SK-N-SH (cell line): Measurements from ENCODE around the gene FLYWCH1. TPM values are rescaled to one million over a fixed set of nuclear protein-coding genes. Genes with fewer than 3 reads are reported as not detected.

Experiments
- CTCF ChIA-PET: fragments of 300-600, 350-600 bp; formaldehyde crosslinking; extraction: SDS; loops from one replicate; lab custom pipeline; 2021; lab: Yijun Ruan, JAX
- POLR2A ChIA-PET: fragments of 350-600 bp; sonication (Branson Sonifier 250); formaldehyde crosslinking; extraction: SDS; loops from one replicate; lab custom pipeline; 2020; ENCODE audit warnings: antibody characterized with exemption, inconsistent platforms; lab: Yijun Ruan, JAX
- DNase-seq: peaks from one replicate; pipeline ENCODE4 v3.0.0; 2012
- H2AFZ ChIP-seq: fragments of 200-600 bp; sonication (generic); 2 replicates; pipeline ENCODE4 v1.8.1; 2016; ENCODE audit warnings: antibody characterized with exemption, mild to moderate bottlenecking, low read depth
- H3F3A ChIP-seq: fragments of 200-600 bp; sonication (generic); replicated peaks from 2 replicates; pipeline ENCODE3; 2016; ENCODE audit warnings: antibody characterized with exemption, mild to moderate bottlenecking; ENCODE audit not compliant: insufficient read depth
- H3K27ac ChIP-seq, 2 experiments: fragments of 200-500 bp in 1 of 2; fragments of 200-600 bp in 1 of 2; sonication (Bioruptor generic) in 1 of 2; sonication (generic), shearing (Covaris generic) in 1 of 2; 2 replicates each; pipeline versions ENCODE4 v1.5.1 to v1.6.1; 2014 to 2016; ENCODE audit warnings: low read depth in 2 of 2, inconsistent platforms in 1 of 2, low read length in 1 of 2, mild to moderate bottlenecking in 1 of 2, mixed read lengths in 1 of 2
- H3K27me3 ChIP-seq: fragments of 200-600 bp; sonication (generic), shearing (Covaris generic); 2 replicates; pipeline ENCODE4 v1.6.1; 2016; ENCODE audit warnings: mixed run types; ENCODE audit not compliant: insufficient read depth
- H3K36me3 ChIP-seq, 2 experiments: fragments of 200-500 bp in 1 of 2; fragments of 200-600 bp in 1 of 2; sonication (Bioruptor generic) in 1 of 2; sonication (generic) in 1 of 2; replicated peaks in 1 of 2; 2 replicates each; pipeline versions ENCODE3 to v1.5.1; 2014 to 2016; ENCODE audit warnings: low read length in 1 of 2, mild to moderate bottlenecking in 1 of 2; ENCODE audit not compliant: insufficient read depth in 2 of 2, control insufficient read depth in 1 of 2
- H3K4me1 ChIP-seq, 2 experiments: fragments of 200-500 bp in 1 of 2; fragments of 200-600 bp in 1 of 2; sonication (Bioruptor generic) in 1 of 2; sonication (generic), shearing (Covaris generic) in 1 of 2; 2 replicates each; pipeline versions ENCODE4 v1.5.1 to v1.6.1; 2014 to 2016; ENCODE audit warnings: low read depth in 1 of 2, low read length in 1 of 2, mixed run types in 1 of 2; ENCODE audit not compliant: insufficient read depth in 2 of 2, control insufficient read depth in 1 of 2
- H3K4me2 ChIP-seq: fragments of 200-600 bp; sonication (generic), shearing (Covaris generic); 2 replicates; pipeline ENCODE4 v1.6.1; 2017; ENCODE audit warnings: mixed run types
- H3K4me3 ChIP-seq, 2 experiments: fragments of 200-500 bp in 1 of 2; fragments of 200-600 bp in 1 of 2; sonication (Bioruptor generic) in 1 of 2; sonication (generic), shearing (Covaris generic) in 1 of 2; 2 replicates each; pipeline versions ENCODE4 v1.5.1 to v1.8.1; 2014 to 2016; ENCODE audit warnings: low read depth in 2 of 2, inconsistent platforms in 1 of 2, low read length in 1 of 2, mild to moderate bottlenecking in 1 of 2, mixed read lengths in 1 of 2, moderate library complexity in 1 of 2
- H3K79me2 ChIP-seq: fragments of 200-600 bp; sonication (generic); 2 replicates; pipeline ENCODE4 v1.8.1; 2017; ENCODE audit warnings: mild to moderate bottlenecking; ENCODE audit not compliant: insufficient read depth
- H3K9ac ChIP-seq: fragments of 200-600 bp; sonication (generic); 2 replicates; pipeline ENCODE4 v1.6.1; 2017; ENCODE audit warnings: mixed run types
- H3K9me2 ChIP-seq: fragments of 200-600 bp; sonication (generic); 2 replicates; pipeline ENCODE4 v1.6.1; 2017; ENCODE audit warnings: mixed run types
- H3K9me3 ChIP-seq: fragments of 200-600 bp; sonication (generic); 2 replicates; pipeline ENCODE4 v1.6.1; 2017; ENCODE audit warnings: mixed run types, mild to moderate bottlenecking, moderate library complexity
- H4K20me1 ChIP-seq: fragments of 200-600 bp; sonication (generic); 2 replicates; pipeline ENCODE4 v1.6.1; 2017; ENCODE audit warnings: mild to moderate bottlenecking, mixed run types; ENCODE audit not compliant: insufficient read depth
- ELF1 ChIP-seq: IDR thresholded peaks from 2 replicates; pipeline ENCODE4 v1.4.0; 2012
- EP300 ChIP-seq, 2 experiments: IDR thresholded peaks; 2 replicates each; pipeline versions ENCODE4 v1.4.0 to v1.6.1; 2012; ENCODE audit warnings: borderline replicate concordance in 1 of 2, low read depth in 1 of 2, low read length in 1 of 2
- EZH2phosphoT487 ChIP-seq: fragments of 200-600 bp; sonication (generic); IDR thresholded peaks from 2 replicates; pipeline ENCODE4 v1.6.1; 2017; ENCODE audit warnings: low read depth, mixed run types, mild to moderate bottlenecking, antibody characterized with exemption, moderate library complexity, borderline replicate concordance
- JUND ChIP-seq: IDR thresholded peaks from 2 replicates; pipeline ENCODE4 v1.4.0; 2012
- MEF2A ChIP-seq: IDR thresholded peaks from 2 replicates; pipeline ENCODE4 v1.4.0; 2012; ENCODE audit warnings: low read depth, borderline replicate concordance
- MXI1 ChIP-seq: IDR thresholded peaks from 2 replicates; pipeline ENCODE4 v1.6.1; 2012; ENCODE audit warnings: mild to moderate bottlenecking, low read depth, low read length, improper control_type of control experiment
- NFIC ChIP-seq: IDR thresholded peaks from 2 replicates; pipeline ENCODE4 v1.4.0; 2012; ENCODE audit warnings: borderline replicate concordance
- PBX3 ChIP-seq: IDR thresholded peaks from 2 replicates; pipeline ENCODE4; 2012
- POLR2AphosphoS5 ChIP-seq: IDR thresholded peaks from 2 replicates; pipeline ENCODE4 v1.6.1; 2012; ENCODE audit warnings: low read depth, low read length
- RCOR1 ChIP-seq: fragments of 150-350 bp; IDR thresholded peaks from 2 replicates; pipeline ENCODE4 v1.6.1; 2017; ENCODE audit warnings: antibody characterized with exemption, low read length
- REST ChIP-seq: IDR thresholded peaks from 2 replicates; pipeline ENCODE4 v1.6.1; 2012; ENCODE audit warnings: mild to moderate bottlenecking, low read depth, low read length, moderate library complexity
- RFX5 ChIP-seq: IDR thresholded peaks from 2 replicates; pipeline ENCODE4 v1.6.1; 2012; ENCODE audit warnings: mild to moderate bottlenecking, improper control_type of control experiment, low read length
- RXRA ChIP-seq: IDR thresholded peaks from 2 replicates; pipeline ENCODE4 v1.4.0; 2012; ENCODE audit warnings: low read depth, mild to moderate bottlenecking, borderline replicate concordance
- SIN3A ChIP-seq: IDR thresholded peaks from 2 replicates; pipeline ENCODE4 v1.6.1; 2012; ENCODE audit warnings: low read depth, mild to moderate bottlenecking, low read length, moderate library complexity, borderline replicate concordance
- SMC3 ChIP-seq: IDR thresholded peaks from 2 replicates; pipeline ENCODE4 v1.6.1; 2012; ENCODE audit warnings: low read depth, low read length, improper control_type of control experiment
- TAF1 ChIP-seq: IDR thresholded peaks from 2 replicates; pipeline ENCODE4 v1.6.1; 2012; ENCODE audit warnings: low read depth, mild to moderate bottlenecking, low read length, moderate library complexity, borderline replicate concordance
- TCF12 ChIP-seq: IDR thresholded peaks from 2 replicates; pipeline ENCODE4 v1.4.0; 2012
- USF1 ChIP-seq: IDR thresholded peaks from 2 replicates; pipeline ENCODE4 v1.4.0; 2012; ENCODE audit warnings: low read depth, borderline replicate concordance
- YY1 ChIP-seq: IDR thresholded peaks from 2 replicates; pipeline ENCODE4 v1.4.0; 2012; ENCODE audit warnings: low read depth, mild to moderate bottlenecking
- WGBS: methylation state at CpG from one replicate; pipeline ENCODE4 v1.1.6; 2017; ENCODE audit warnings: low lambda C conversion rate; 5-methylcytosine and 5-hydroxymethylcytosine counted together
- polyA plus RNA-seq, 3 experiments: library from polyadenylated mRNA; depleted of rRNA; stranded (reverse); fragments of >200 nt; gene quantifications; 2 replicates each; pipeline ENCODE4 v1.2.3, GENCODE V29; 2012
- TF ChIP-seq, protein P1 (sequence below): IDR thresholded peaks from 2 replicates; pipeline ENCODE4 v1.4.0; 2012; ENCODE audit warnings: low read depth, borderline replicate concordance
- TF ChIP-seq, protein P2 (sequence below): fragments of 150-350 bp; IDR thresholded peaks from 2 replicates; pipeline ENCODE4 v1.6.1; 2016; ENCODE audit warnings: mild to moderate bottlenecking, low read depth, low read length
- TF ChIP-seq, protein P3 (sequence below): fragments of 150-350 bp; IDR thresholded peaks from 2 replicates; pipeline ENCODE4 v1.6.1; 2017; ENCODE audit warnings: antibody characterized with exemption, low read length, low read depth, borderline replicate concordance
- TF ChIP-seq, protein P4 (sequence below): IDR thresholded peaks from 2 replicates; pipeline ENCODE4 v1.4.0; 2012; ENCODE audit warnings: low read depth

The FLYWCH1 gene
- polyA plus RNA-seq, 1 of the 3 experiments (the other 2 are of a cell fraction): 30.1 TPM

- H3K27me3 ChIP-seq: peaks cover 25% of the 10 kb centered on the region
- POLR2A ChIA-PET: no interaction called here
- H3K4me3 ChIP-seq: peak within 1 kb of the TSS; percentile 50 to 61
- peaks cover 5% of the 10 kb centered on the region for H3F3A ChIP-seq
- no peaks in the 10 kb centered on the region; the same call in 1 of the 2 replicates for H4K20me1 ChIP-seq
- H3K27ac ChIP-seq: peak within 1 kb of the TSS in 1 of 2 experiments; percentile 34; a peak in 1 of 4 replicates
- WGBS: 3% methylated on average over 36 of the region's 60 CpGs
- H2AFZ ChIP-seq: peak within 1 kb of the TSS; percentile 68; the same call in 1 of the 2 replicates
- H3K36me3 ChIP-seq: no peaks in the 10 kb centered on the region
- peaks cover 0 to 21% of the 10 kb centered on the region in 2 experiments; a peak in 1 of 4 replicates for H3K4me1 ChIP-seq
- no peaks in the 10 kb centered on the region for H3K9me3 ChIP-seq
- no peak within 1 kb of the TSS; the same call in 1 of the 2 replicates for H3K9ac ChIP-seq
- no peaks in the 10 kb centered on the region for H3K9me2 ChIP-seq
- H3K4me2 ChIP-seq: peak within 1 kb of the TSS; percentile 96
- H3K79me2 ChIP-seq: no peaks in the 10 kb centered on the region
- CTCF ChIA-PET: interaction anchor here (0.9 to 3.6 kb wide), 9 partner anchors 8 to 55 kb away, joined by 3 to 25 read pairs (median 4); partner anchors contain the start of gene FLYWCH1
- peak; percentile 90 for DNase-seq
- TF ChIP-seq JUND (no peak), EP300 (IDR thresholded peaks at IDR 0.05; ENCODE audit: borderline replicate concordance in 1 of 2, low read depth in 1 of 2, low read length in 1 of 2) (no peak), TAF1 (no peak), REST (no peak), RCOR1 (no peak), MEF2A (no peak), USF1 (peak; percentile 34; the same call in 1 of the 2 replicates), MXI1 (peak; percentile 86), TCF12 (no peak), ELF1 (no peak), NFIC (no peak), EZH2phosphoT487 (no peak), RFX5 (no peak), SIN3A (no peak), RXRA (no peak), PBX3 (no peak), POLR2AphosphoS5 (no peak), SMC3 (no peak), YY1 (no peak)
- TF ChIP-seq, protein P1, sequence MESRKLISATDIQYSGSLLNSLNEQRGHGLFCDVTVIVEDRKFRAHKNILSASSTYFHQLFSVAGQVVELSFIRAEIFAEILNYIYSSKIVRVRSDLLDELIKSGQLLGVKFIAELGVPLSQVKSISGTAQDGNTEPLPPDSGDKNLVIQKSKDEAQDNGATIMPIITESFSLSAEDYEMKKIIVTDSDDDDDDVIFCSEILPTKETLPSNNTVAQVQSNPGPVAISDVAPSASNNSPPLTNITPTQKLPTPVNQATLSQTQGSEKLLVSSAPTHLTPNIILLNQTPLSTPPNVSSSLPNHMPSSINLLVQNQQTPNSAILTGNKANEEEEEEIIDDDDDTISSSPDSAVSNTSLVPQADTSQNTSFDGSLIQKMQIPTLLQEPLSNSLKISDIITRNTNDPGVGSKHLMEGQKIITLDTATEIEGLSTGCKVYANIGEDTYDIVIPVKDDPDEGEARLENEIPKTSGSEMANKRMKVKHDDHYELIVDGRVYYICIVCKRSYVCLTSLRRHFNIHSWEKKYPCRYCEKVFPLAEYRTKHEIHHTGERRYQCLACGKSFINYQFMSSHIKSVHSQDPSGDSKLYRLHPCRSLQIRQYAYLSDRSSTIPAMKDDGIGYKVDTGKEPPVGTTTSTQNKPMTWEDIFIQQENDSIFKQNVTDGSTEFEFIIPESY: no peak
- TF ChIP-seq, protein P2, sequence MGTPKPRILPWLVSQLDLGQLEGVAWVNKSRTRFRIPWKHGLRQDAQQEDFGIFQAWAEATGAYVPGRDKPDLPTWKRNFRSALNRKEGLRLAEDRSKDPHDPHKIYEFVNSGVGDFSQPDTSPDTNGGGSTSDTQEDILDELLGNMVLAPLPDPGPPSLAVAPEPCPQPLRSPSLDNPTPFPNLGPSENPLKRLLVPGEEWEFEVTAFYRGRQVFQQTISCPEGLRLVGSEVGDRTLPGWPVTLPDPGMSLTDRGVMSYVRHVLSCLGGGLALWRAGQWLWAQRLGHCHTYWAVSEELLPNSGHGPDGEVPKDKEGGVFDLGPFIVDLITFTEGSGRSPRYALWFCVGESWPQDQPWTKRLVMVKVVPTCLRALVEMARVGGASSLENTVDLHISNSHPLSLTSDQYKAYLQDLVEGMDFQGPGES: no peak
- TF ChIP-seq, protein P3, sequence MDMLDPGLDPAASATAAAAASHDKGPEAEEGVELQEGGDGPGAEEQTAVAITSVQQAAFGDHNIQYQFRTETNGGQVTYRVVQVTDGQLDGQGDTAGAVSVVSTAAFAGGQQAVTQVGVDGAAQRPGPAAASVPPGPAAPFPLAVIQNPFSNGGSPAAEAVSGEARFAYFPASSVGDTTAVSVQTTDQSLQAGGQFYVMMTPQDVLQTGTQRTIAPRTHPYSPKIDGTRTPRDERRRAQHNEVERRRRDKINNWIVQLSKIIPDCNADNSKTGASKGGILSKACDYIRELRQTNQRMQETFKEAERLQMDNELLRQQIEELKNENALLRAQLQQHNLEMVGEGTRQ: no peak
- TF ChIP-seq, protein P4, sequence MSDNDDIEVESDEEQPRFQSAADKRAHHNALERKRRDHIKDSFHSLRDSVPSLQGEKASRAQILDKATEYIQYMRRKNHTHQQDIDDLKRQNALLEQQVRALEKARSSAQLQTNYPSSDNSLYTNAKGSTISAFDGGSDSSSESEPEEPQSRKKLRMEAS: no peak; the same call in 1 of the 2 replicates
These were observed 52.2 kb downstream of the FLYWCH1 start, which contains the start of gene KREMEN2 for GRCh38 chr16:2963723-2964474. KREMEN2 (plus strand) TSS chr16:2964275; CDS start chr16:2964521, 246 bp downstream.
